HCT116 (cell line): ENCODE results near the gene KDELR1. TPM values are rescaled to one million over a fixed set of nuclear protein-coding genes. Genes with fewer than 3 reads are reported as not detected.

Experiments used
- ATAC-seq: fragments of 200-7000 bp; cut with Tn5 transposase; 2 replicates; pipeline ENCODE4 v1.9.1; 2020; ENCODE audit warnings: mild to moderate bottlenecking, moderate library complexity
- BruUV-seq: library from RNA; stranded (reverse); fragments of 400-500 nt; replicated peaks from 2 replicates; lab custom pipeline; 2021; lab: Mats Ljungman, UMichigan
- CTCF ChIA-PET: fragments of 300-600 bp; sonication (Branson Sonifier 250); formaldehyde crosslinking; loops from one replicate; lab custom pipeline; 2021; ENCODE audit warnings: antibody characterized with exemption; lab: Charles Lee
- POLR2A ChIA-PET: fragments of 300-600, 350-600 bp; sonication (Branson Sonifier 250); formaldehyde crosslinking; loops from one replicate; lab custom pipeline; 2021; ENCODE audit warnings: antibody characterized with exemption; lab: Charles Lee
- RAD21 ChIA-PET, 2 experiments: fragments of 300-600 bp; sonication (Branson Sonifier 250); formaldehyde crosslinking; loops; one replicate each; lab custom pipeline; 2023; ENCODE audit warnings: low total read pairs in 2 of 2; ENCODE audit not compliant: uncharacterized antibody in 2 of 2, unreplicated experiment in 2 of 2, low non-redundant PET in 1 of 2; lab: Charles Lee
- DNase-seq: peaks from one replicate; pipeline ENCODE4 v3.0.0-alpha.2; 2010; ENCODE audit warnings: low read depth, low spot score
- H2AFZ ChIP-seq: fragments of 200-600 bp; shearing (Covaris generic), sonication (generic); 2 replicates; pipeline ENCODE4 v1.6.1; 2017; ENCODE audit warnings: low read depth, mixed run types, mixed read lengths, antibody characterized with exemption, low read length; ENCODE audit not compliant: poor library complexity, severe bottlenecking
- H3K27ac ChIP-seq: 2 replicates; pipeline ENCODE4 v1.5.1; 2012; ENCODE audit warnings: low read depth, low read length
- H3K27me3 ChIP-seq: fragments of 200-600 bp; sonication (generic); 2 replicates; pipeline ENCODE4 v1.6.1; 2016; ENCODE audit warnings: mixed run types, low read length, mixed read lengths; ENCODE audit not compliant: insufficient read depth
- H3K36me3 ChIP-seq, 2 experiments: fragments of 200-500 bp in 1 of 2; fragments of 200-600 bp in 1 of 2; sonication (Bioruptor generic) in 1 of 2; sonication (generic) in 1 of 2; 2 replicates each; pipeline versions ENCODE4 v1.5.1 to v1.6.1; 2014 to 2016; ENCODE audit warnings: low read length in 2 of 2, inconsistent platforms in 1 of 2, mixed read lengths in 1 of 2, mixed run types in 1 of 2; ENCODE audit not compliant: insufficient read depth in 2 of 2, control insufficient read depth in 1 of 2
- H3K4me1 ChIP-seq, 2 experiments: fragments of 200-600 bp in 1 of 2; sonication (generic) in 1 of 2; 2 replicates each; pipeline versions ENCODE4 v1.5.1 to v1.6.1; 2012 to 2017; ENCODE audit warnings: low read length in 2 of 2, inconsistent platforms in 1 of 2, mild to moderate bottlenecking in 1 of 2, mixed read lengths in 1 of 2, mixed run types in 1 of 2, moderate library complexity in 1 of 2; ENCODE audit not compliant: insufficient read depth in 2 of 2, control insufficient read depth in 1 of 2
- H3K4me2 ChIP-seq: fragments of 200-600 bp; sonication (generic); 2 replicates; pipeline ENCODE4 v1.6.1; 2017; ENCODE audit warnings: mixed run types, low read length, mixed read lengths
- H3K4me3 ChIP-seq, 2 experiments: fragments of 200-600 bp in 1 of 2; sonication (generic) in 1 of 2; replicated peaks in 1 of 2; 2 replicates each; pipeline ENCODE4 v1.5.1; 2011 to 2016; ENCODE audit warnings: low read length in 2 of 2, control low read depth in 1 of 2, low read depth in 1 of 2, mild to moderate bottlenecking in 1 of 2, mixed read lengths in 1 of 2, mixed run types in 1 of 2
- H3K79me2 ChIP-seq: fragments of 200-600 bp; sonication (generic); 2 replicates; pipeline ENCODE4 v1.6.1; 2017; ENCODE audit warnings: mild to moderate bottlenecking, mixed run types, low read length, moderate library complexity, mixed read lengths; ENCODE audit not compliant: insufficient read depth
- H3K9ac ChIP-seq: fragments of 200-600 bp; sonication (generic); 2 replicates; pipeline ENCODE4 v1.6.1; 2016; ENCODE audit warnings: low read length, mixed read lengths
- H3K9me2 ChIP-seq: fragments of 200-600 bp; sonication (generic), shearing (Covaris generic); 2 replicates; pipeline ENCODE4 v1.6.1; 2017; ENCODE audit warnings: mixed run types, mild to moderate bottlenecking, moderate library complexity; ENCODE audit not compliant: insufficient read depth
- H3K9me3 ChIP-seq, 2 experiments: fragments of 200-500 bp in 1 of 2; fragments of 200-600 bp in 1 of 2; sonication (Bioruptor generic) in 1 of 2; sonication (generic) in 1 of 2; 2 replicates each; pipeline ENCODE4 v1.6.1; 2014 to 2017; ENCODE audit warnings: low read length in 2 of 2, mixed read lengths in 2 of 2, inconsistent platforms in 1 of 2, low read depth in 1 of 2, mild to moderate bottlenecking in 1 of 2, mixed run types in 1 of 2, moderate library complexity in 1 of 2; ENCODE audit not compliant: control insufficient read depth in 1 of 2, insufficient read depth in 1 of 2
- H4K20me1 ChIP-seq: fragments of 200-600 bp; sonication (generic), shearing (Covaris generic); 2 replicates; pipeline ENCODE4 v1.6.1; 2017; ENCODE audit warnings: mixed run types, mild to moderate bottlenecking, moderate library complexity; ENCODE audit not compliant: insufficient read depth
- EZH2phosphoT487 ChIP-seq: fragments of 200-600 bp; IDR thresholded peaks from 2 replicates; pipeline ENCODE4 v1.6.1; 2018; ENCODE audit warnings: antibody characterized with exemption, borderline replicate concordance
- POLR2AphosphoS5 ChIP-seq: IDR thresholded peaks from 2 replicates; pipeline ENCODE4 v1.6.1; 2011; ENCODE audit warnings: mild to moderate bottlenecking, low read depth, low read length, moderate library complexity
- RAD21 ChIP-seq: IDR thresholded peaks from 2 replicates; pipeline ENCODE4 v1.6.1; 2012; ENCODE audit warnings: low read depth, mild to moderate bottlenecking
- SP1 ChIP-seq: IDR thresholded peaks from 2 replicates; pipeline ENCODE4 v1.6.1; 2012; ENCODE audit warnings: low read depth
- SRF ChIP-seq: IDR thresholded peaks from 2 replicates; pipeline ENCODE4 v1.6.1; 2012; ENCODE audit warnings: low read depth
- YY1 ChIP-seq: IDR thresholded peaks from 2 replicates; pipeline ENCODE4 v1.6.1; 2011; ENCODE audit warnings: low read length, low read depth, moderate library complexity, mild to moderate bottlenecking; ENCODE audit not compliant: insufficient replicate concordance; ENCODE audit errors: extremely low read depth
- intact Hi-C: fragments of 100-400 bp; cut with micrococcal nuclease; formaldehyde crosslinking; loops from 2 replicates; pipeline ENCODE4 v1.10.0; 2022
- total RNA-seq: library from RNA; stranded (reverse); gene quantifications from one replicate; pipeline ENCODE4 v1.2.1, GENCODE V29; 2021; ENCODE audit not compliant: unreplicated experiment
- TF ChIP-seq, protein P1 (sequence below): IDR thresholded peaks from 2 replicates; pipeline ENCODE4 v1.6.1; 2012; ENCODE audit warnings: low read depth
- TF ChIP-seq, protein P2 (sequence below): IDR thresholded peaks from 2 replicates; pipeline ENCODE4 v1.6.1; 2012
- TF ChIP-seq, protein P3 (sequence below): IDR thresholded peaks from 2 replicates; pipeline ENCODE4 v1.6.1; 2012

The KDELR1 gene
- total RNA-seq, 1 experiment from 2014 or later = 212 TPM

DNA sequence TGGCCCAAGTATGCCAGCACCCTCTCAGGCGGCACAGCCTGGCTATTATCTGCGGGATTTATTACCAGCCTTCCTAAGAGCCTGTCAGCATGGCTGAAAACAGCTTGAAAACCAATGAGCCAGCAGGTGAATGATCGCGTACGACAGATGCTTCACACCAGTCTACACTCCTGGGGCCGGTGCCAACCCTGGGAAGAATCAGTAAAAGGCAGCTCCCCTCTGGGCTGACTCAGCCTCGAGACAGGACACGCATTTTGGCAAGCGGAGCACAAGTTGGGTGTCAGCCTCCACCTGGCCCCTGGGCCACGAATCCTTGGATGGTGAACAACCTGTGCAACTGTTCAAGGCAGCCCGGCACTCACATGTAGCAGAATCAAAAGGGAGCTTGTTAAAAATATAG lies 50.4 kb downstream of the KDELR1 start:
- ChIA-PET CTCF (interaction anchor here (0.6 to 1.6 kb wide), 5 partner anchors 8 to 630 kb away, joined by 3 to 6 read pairs (median 4); no protein-coding TSS in a partner anchor), RAD21 (no interaction called here), POLR2A (interaction anchor here (1.1 kb wide), 1 partner anchor 14 kb away, joined by 4 read pairs; no protein-coding TSS in a partner anchor)
- DNase-seq = no peak
- Histone ChIP-seq H3K4me2 (peak overlapping the region; percentile 20; the same call in 1 of the 2 replicates), H3K4me1 (peaks cover 10 to 27% of the 10 kb centered on the region in 2 experiments), H3K4me3 (no peak overlapping the region), H3K27me3 (no peaks in the 10 kb centered on the region), H3K79me2 (no peaks in the 10 kb centered on the region), H3K27ac (peak overlapping the region; percentile 5; the same call in 1 of the 2 replicates), H2AFZ (no peak overlapping the region), H3K36me3 (no peaks in the 10 kb centered on the region), H4K20me1 (no peaks in the 10 kb centered on the region), H3K9me3 (no peaks in the 10 kb centered on the region), H3K9ac (no peak overlapping the region), H3K9me2 (no peaks in the 10 kb centered on the region)
- intact Hi-C loops = no loop called here
- peak; percentile 33; the same call in 1 of the 2 replicates for ATAC-seq
- TF ChIP-seq, protein P1, sequence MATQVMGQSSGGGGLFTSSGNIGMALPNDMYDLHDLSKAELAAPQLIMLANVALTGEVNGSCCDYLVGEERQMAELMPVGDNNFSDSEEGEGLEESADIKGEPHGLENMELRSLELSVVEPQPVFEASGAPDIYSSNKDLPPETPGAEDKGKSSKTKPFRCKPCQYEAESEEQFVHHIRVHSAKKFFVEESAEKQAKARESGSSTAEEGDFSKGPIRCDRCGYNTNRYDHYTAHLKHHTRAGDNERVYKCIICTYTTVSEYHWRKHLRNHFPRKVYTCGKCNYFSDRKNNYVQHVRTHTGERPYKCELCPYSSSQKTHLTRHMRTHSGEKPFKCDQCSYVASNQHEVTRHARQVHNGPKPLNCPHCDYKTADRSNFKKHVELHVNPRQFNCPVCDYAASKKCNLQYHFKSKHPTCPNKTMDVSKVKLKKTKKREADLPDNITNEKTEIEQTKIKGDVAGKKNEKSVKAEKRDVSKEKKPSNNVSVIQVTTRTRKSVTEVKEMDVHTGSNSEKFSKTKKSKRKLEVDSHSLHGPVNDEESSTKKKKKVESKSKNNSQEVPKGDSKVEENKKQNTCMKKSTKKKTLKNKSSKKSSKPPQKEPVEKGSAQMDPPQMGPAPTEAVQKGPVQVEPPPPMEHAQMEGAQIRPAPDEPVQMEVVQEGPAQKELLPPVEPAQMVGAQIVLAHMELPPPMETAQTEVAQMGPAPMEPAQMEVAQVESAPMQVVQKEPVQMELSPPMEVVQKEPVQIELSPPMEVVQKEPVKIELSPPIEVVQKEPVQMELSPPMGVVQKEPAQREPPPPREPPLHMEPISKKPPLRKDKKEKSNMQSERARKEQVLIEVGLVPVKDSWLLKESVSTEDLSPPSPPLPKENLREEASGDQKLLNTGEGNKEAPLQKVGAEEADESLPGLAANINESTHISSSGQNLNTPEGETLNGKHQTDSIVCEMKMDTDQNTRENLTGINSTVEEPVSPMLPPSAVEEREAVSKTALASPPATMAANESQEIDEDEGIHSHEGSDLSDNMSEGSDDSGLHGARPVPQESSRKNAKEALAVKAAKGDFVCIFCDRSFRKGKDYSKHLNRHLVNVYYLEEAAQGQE = no peak
- TF ChIP-seq, protein P2, sequence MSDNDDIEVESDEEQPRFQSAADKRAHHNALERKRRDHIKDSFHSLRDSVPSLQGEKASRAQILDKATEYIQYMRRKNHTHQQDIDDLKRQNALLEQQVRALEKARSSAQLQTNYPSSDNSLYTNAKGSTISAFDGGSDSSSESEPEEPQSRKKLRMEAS = peak; percentile 20; the same call in 1 of the 2 replicates
- BruUV-seq = no TSS peak

DNA sequence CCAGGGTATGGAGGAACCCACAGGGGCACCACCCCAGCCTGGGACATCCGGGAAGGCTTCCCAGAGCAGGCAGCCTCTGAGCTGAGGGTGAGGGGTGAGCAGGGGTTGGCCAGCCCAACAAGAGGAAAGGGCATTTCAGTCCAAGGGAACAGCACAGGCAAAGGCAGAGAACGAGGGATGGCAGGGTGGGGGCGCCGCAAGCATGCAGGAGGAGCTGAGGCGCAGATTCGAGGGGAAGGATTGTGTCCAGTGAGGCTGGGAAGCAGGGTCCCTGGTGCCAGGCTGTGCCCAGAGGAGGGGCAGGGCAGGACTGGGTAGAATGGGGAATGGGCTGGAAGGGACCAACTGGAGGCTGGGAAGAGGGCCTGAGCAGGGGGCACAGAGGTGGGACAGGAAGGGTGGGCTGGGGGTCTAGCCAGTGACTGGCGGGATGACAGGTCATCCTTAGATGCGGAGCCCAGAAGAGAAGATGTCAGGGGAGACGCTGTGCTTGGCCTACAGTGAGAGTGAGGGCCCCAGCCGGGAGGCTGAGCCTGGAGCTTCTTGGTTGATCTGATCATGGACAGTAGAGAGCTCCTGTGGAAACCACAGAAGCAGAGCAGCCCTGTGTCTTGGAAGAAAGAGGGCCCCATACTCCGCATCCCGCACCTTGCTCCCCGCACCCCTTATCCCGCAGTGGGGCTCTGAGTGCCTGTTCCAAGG lies 52.4 kb downstream of the KDELR1 start:
- H3K79me2 ChIP-seq = no peaks in the 10 kb centered on the region
- no peaks in the 10 kb centered on the region for H3K36me3 ChIP-seq
- H3K4me3 ChIP-seq = no peak overlapping the region
- H3K9me3 ChIP-seq = no peaks in the 10 kb centered on the region
- H3K4me1 ChIP-seq = peaks cover 10 to 34% of the 10 kb centered on the region in 2 experiments
- POLR2A ChIA-PET = interaction anchor here (0.6 kb wide), 1 partner anchor 25 kb away, joined by 4 read pairs; the partner anchor contains the start of genes SYNGR4 and TMEM143
- H3K9me2 ChIP-seq = no peaks in the 10 kb centered on the region
- no peak overlapping the region for H2AFZ ChIP-seq
- no peak overlapping the region; the same call in 1 of the 2 replicates for H3K27ac ChIP-seq
- RAD21 ChIA-PET = no interaction called here
- intact Hi-C loops = no loop called here
- CTCF ChIA-PET = no interaction called here
- no peaks in the 10 kb centered on the region for H4K20me1 ChIP-seq
- no peak overlapping the region for H3K9ac ChIP-seq
- DNase-seq (no peak), ATAC-seq (no peak)
- no peaks in the 10 kb centered on the region for H3K27me3 ChIP-seq
- no TSS peak for BruUV-seq
- H3K4me2 ChIP-seq = no peak overlapping the region
- TF ChIP-seq, protein P1 = no peak
- TF ChIP-seq YY1 (no peak), RAD21 (peak; percentile 46; the same call in 1 of the 2 replicates), SP1 (no peak), POLR2AphosphoS5 (no peak), EZH2phosphoT487 (no peak), SRF (no peak)
- TF ChIP-seq, protein P3, sequence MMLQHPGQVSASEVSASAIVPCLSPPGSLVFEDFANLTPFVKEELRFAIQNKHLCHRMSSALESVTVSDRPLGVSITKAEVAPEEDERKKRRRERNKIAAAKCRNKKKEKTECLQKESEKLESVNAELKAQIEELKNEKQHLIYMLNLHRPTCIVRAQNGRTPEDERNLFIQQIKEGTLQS = no peak
